AG04450 (cell line): ENCODE measurements around the gene ARL6IP5. TPM values are rescaled to one million over a fixed set of nuclear protein-coding genes. Genes with fewer than 3 reads are reported as not detected.

ENCODE experiments used
- CTCF ChIA-PET: fragments of 300-600, 350-600 bp; formaldehyde crosslinking; extraction: SDS; loops from one replicate; lab custom pipeline; 2022; ENCODE audit warnings: antibody characterized with exemption, inconsistent platforms; lab: Charles Lee
- POLR2A ChIA-PET: fragments of 350-600 bp; formaldehyde crosslinking; extraction: SDS; loops from one replicate; lab custom pipeline; 2021; ENCODE audit warnings: antibody characterized with exemption, inconsistent platforms; lab: Yijun Ruan, JAX
- DNase-seq: peaks from one replicate; pipeline ENCODE4 v3.0.0-alpha.2; 2011; ENCODE audit warnings: low read depth, low spot score
- H3K27ac ChIP-seq: one replicate; pipeline ENCODE4 v1.5.1; 2012; ENCODE audit warnings: low read depth, low read length, control low read depth
- H3K27me3 ChIP-seq: one replicate; pipeline ENCODE4 v1.6.0; 2012; ENCODE audit warnings: low read length; ENCODE audit not compliant: control insufficient read depth, insufficient read depth
- H3K4me3 ChIP-seq: 2 replicates; pipeline ENCODE4 v1.5.1; 2011; ENCODE audit warnings: mild to moderate bottlenecking, low read depth, low read length, control low read depth
- H3K9me3 ChIP-seq: 2 replicates; pipeline ENCODE4 v1.5.1; 2012; ENCODE audit warnings: low read length; ENCODE audit not compliant: control insufficient read depth, insufficient read depth
- polyA plus RNA-seq: library from polyadenylated mRNA; depleted of rRNA; stranded (reverse); fragments of >200 nt; gene quantifications from 2 replicates; pipeline ENCODE4 v1.2.3, GENCODE V29; 2011
- TF ChIP-seq, protein P1 (sequence below): IDR thresholded peaks from 2 replicates; pipeline ENCODE4 v1.5.1; 2011; ENCODE audit warnings: low read depth, low read length, control low read depth, inconsistent platforms

ARL6IP5 gene
- polyA plus RNA-seq, 1 experiment = 204 TPM

DNA sequence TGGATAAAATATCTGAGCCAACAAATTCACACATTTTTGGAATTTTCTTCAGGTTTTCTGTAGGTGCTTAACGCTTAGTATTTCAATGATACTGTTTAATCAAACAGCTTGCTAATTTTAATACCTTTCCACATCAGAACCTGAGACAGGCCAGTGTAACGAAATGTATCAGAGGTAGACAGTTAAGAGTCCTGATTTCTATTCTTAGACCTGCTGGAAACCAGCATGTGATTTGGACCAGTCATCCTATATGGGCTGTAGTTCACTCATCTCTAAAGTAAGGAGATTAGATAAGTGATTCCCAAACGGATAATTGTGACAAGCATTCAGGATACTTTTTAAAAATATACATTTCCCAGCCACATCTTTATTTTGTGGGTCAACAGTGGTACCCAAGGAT, 18.4 kb downstream of the ARL6IP5 start:
- Histone ChIP-seq H3K27me3 (no peaks in the 10 kb centered on the region), H3K9me3 (no peaks in the 10 kb centered on the region), H3K27ac (no peak overlapping the region), H3K4me3 (no peak overlapping the region)
- CTCF ChIA-PET = interaction anchor here (2.9 to 3.7 kb wide), 2 partner anchors 17 to 203 kb away, joined by 7 to 29 read pairs; no protein-coding TSS in a partner anchor
- POLR2A ChIA-PET = no interaction called here
- no peak for DNase-seq
- TF ChIP-seq, protein P1, sequence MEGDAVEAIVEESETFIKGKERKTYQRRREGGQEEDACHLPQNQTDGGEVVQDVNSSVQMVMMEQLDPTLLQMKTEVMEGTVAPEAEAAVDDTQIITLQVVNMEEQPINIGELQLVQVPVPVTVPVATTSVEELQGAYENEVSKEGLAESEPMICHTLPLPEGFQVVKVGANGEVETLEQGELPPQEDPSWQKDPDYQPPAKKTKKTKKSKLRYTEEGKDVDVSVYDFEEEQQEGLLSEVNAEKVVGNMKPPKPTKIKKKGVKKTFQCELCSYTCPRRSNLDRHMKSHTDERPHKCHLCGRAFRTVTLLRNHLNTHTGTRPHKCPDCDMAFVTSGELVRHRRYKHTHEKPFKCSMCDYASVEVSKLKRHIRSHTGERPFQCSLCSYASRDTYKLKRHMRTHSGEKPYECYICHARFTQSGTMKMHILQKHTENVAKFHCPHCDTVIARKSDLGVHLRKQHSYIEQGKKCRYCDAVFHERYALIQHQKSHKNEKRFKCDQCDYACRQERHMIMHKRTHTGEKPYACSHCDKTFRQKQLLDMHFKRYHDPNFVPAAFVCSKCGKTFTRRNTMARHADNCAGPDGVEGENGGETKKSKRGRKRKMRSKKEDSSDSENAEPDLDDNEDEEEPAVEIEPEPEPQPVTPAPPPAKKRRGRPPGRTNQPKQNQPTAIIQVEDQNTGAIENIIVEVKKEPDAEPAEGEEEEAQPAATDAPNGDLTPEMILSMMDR = no peak

DNA sequence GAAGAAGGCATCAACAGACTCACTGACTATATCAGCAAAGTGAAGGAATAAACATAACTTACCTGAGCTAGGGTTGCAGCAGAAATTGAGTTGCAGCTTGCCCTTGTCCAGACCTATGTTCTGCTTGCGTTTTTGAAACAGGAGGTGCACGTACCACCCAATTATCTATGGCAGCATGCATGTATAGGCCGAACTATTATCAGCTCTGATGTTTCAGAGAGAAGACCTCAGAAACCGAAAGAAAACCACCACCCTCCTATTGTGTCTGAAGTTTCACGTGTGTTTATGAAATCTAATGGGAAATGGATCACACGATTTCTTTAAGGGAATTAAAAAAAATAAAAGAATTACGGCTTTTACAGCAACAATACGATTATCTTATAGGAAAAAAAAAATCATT, 19.8 kb downstream of the ARL6IP5 start:
- TF ChIP-seq, protein P1 = no peak
- DNase-seq = no peak
- Histone ChIP-seq H3K27me3 (no peaks in the 10 kb centered on the region), H3K4me3 (no peak overlapping the region), H3K27ac (no peak overlapping the region), H3K9me3 (no peaks in the 10 kb centered on the region)
- POLR2A ChIA-PET = no interaction called here
- CTCF ChIA-PET = interaction anchor here (1.0 to 3.7 kb wide), 2 partner anchors 11 to 16 kb away, joined by 3 to 29 read pairs; no protein-coding TSS in a partner anchor

DNA sequence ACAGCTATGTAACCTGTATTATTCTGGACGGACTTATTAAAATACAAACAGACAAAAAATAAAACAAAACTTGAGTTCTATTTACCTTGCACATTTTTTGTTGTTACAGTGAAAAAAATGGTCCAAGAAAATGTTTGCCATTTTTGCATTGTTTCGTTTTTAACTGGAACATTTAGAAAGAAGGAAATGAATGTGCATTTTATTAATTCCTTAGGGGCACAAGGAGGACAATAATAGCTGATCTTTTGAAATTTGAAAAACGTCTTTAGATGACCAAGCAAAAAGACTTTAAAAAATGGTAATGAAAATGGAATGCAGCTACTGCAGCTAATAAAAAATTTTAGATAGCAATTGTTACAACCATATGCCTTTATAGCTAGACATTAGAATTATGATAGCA, 20.6 kb downstream of the ARL6IP5 start:
- Histone ChIP-seq H3K27ac (no peak overlapping the region), H3K4me3 (no peak overlapping the region), H3K9me3 (no peaks in the 10 kb centered on the region), H3K27me3 (no peaks in the 10 kb centered on the region)
- POLR2A ChIA-PET = interaction anchor here (0.7 kb wide), 1 partner anchor 14 kb away, joined by 5 read pairs; no protein-coding TSS in a partner anchor
- TF ChIP-seq, protein P1 = no peak
- CTCF ChIA-PET = interaction anchor here (1.0 to 3.7 kb wide), 3 partner anchors 10 to 56 kb away, joined by 3 to 29 read pairs (median 5); no protein-coding TSS in a partner anchor
- no peak for DNase-seq

DNA sequence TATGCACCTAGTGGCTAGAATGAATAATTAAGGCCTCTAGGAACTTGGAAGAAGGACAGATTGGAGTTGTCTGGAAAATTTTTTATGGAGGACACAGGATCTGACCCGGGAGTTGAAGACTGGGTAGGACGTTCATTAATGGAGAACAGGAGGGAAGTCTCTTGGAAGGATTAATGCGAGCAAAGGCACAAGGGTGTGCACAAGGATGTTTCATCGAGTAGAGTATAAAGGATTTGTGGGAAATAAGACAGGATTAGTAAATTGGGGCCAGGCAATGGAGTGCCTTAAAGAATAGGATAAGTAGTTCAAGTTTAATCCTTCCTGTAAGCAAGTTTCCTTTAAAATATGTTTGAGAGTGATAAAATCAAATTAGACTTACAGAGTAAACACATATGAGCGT, 23.1 kb downstream of the ARL6IP5 start:
- Histone ChIP-seq H3K9me3 (no peaks in the 10 kb centered on the region), H3K27me3 (no peaks in the 10 kb centered on the region), H3K4me3 (no peak overlapping the region), H3K27ac (no peak overlapping the region)
- TF ChIP-seq, protein P1 = no peak
- ChIA-PET CTCF (interaction anchor here (1.0 to 4.0 kb wide), 3 partner anchors 10 to 198 kb away, joined by 3 to 33 read pairs (median 5); no protein-coding TSS in a partner anchor), POLR2A (no interaction called here)
- no peak for DNase-seq

DNA sequence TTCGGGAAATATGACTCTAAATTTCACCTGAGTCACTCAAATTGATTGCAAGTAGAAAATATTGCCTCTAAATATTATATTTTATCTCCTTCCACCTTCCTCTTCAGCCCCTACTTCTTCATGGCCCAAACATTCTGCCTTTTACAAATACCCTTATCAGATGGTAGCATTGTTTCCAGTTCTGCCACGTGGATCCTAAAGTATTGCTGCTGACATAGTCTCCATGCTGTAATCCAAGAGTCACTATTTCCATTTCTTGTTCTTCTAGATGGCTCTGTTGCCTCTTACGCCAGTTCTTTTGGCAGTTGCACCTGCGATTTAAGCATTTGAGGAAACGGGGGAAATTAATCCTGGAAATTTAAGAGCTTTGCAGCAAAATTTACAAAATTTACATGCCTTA, 24.1 kb downstream of the ARL6IP5 start:
- Histone ChIP-seq H3K27me3 (no peaks in the 10 kb centered on the region), H3K9me3 (no peaks in the 10 kb centered on the region), H3K4me3 (no peak overlapping the region), H3K27ac (no peak overlapping the region)
- no peak for DNase-seq
- POLR2A ChIA-PET = no interaction called here
- CTCF ChIA-PET = interaction anchor here (1.7 to 4.0 kb wide), 2 partner anchors 12 to 197 kb away, joined by 5 to 33 read pairs; no protein-coding TSS in a partner anchor
- TF ChIP-seq, protein P1 = no peak
